SK-N-SH treated with all-trans-retinoic acid at 6 μM for 48 hours (cell line): ENCODE results near the gene PDGFD.

ENCODE experiments used
- ATAC-seq: fragments of 200-7000 bp; cut with Tn5 transposase; 3 replicates; pipeline ENCODE4 v1.9.1; 2020; ENCODE audit warnings: mild to moderate bottlenecking, moderate library complexity
- ARNTL ChIP-seq: fragments of 450-650 bp; formaldehyde crosslinking; IDR thresholded peaks from 2 replicates; pipeline ENCODE4 v1.5.0; 2020; ENCODE audit warnings: low read depth, mild to moderate bottlenecking, moderate library complexity, borderline replicate concordance
- BACH2 ChIP-seq: fragments of 250-450 bp; sonication (Bioruptor Pico); IDR thresholded peaks from 2 replicates; pipeline ENCODE4 v1.9.0; 2021; ENCODE audit warnings: mild to moderate bottlenecking, borderline replicate concordance
- CREB5 ChIP-seq: fragments of 250-450 bp; sonication (Bioruptor Pico); IDR thresholded peaks from 2 replicates; pipeline ENCODE4 v1.5.1; 2020; ENCODE audit warnings: low read depth, mild to moderate bottlenecking, moderate library complexity
- CSDC2 ChIP-seq: fragments of 250-450 bp; sonication (Bioruptor Pico); IDR thresholded peaks from 2 replicates; pipeline ENCODE4 v1.5.0; 2020; ENCODE audit warnings: mild to moderate bottlenecking, moderate library complexity
- CSRNP3 ChIP-seq: fragments of 250-450 bp; sonication (Bioruptor Pico); IDR thresholded peaks from 2 replicates; pipeline ENCODE4 v1.5.1; 2021; ENCODE audit warnings: mild to moderate bottlenecking, moderate library complexity
- ESRRG ChIP-seq: fragments of 250-450 bp; sonication (Bioruptor Pico); IDR thresholded peaks from 2 replicates; pipeline ENCODE4 v1.6.1; 2021; ENCODE audit warnings: mild to moderate bottlenecking
- GLIS3 ChIP-seq: fragments of 250-450 bp; sonication (Bioruptor Pico); IDR thresholded peaks from 2 replicates; pipeline ENCODE4 v1.5.0; 2020; ENCODE audit warnings: mild to moderate bottlenecking, moderate library complexity
- ISL1 ChIP-seq: fragments of 250-450 bp; sonication (Bioruptor Pico); IDR thresholded peaks from 2 replicates; pipeline ENCODE4 v2.1.2; 2022; ENCODE audit warnings: mild to moderate bottlenecking, moderate library complexity
- OSR1 ChIP-seq: fragments of 250-450 bp; sonication (Bioruptor Pico); IDR thresholded peaks from 2 replicates; pipeline ENCODE4 v1.8.0; 2022; ENCODE audit warnings: moderate library complexity, mild to moderate bottlenecking, inconsistent platforms
- PATZ1 ChIP-seq: fragments of 250-450 bp; sonication (Bioruptor Pico); IDR thresholded peaks from 2 replicates; pipeline ENCODE4 v1.8.0; 2020; ENCODE audit warnings: mild to moderate bottlenecking, moderate library complexity, borderline replicate concordance
- PPARA ChIP-seq: fragments of 250-450 bp; sonication (Bioruptor Pico); IDR thresholded peaks from 2 replicates; pipeline ENCODE4 v1.5.0; 2020; ENCODE audit warnings: mild to moderate bottlenecking, borderline replicate concordance
- RARB ChIP-seq: fragments of 250-450 bp; sonication (Bioruptor Pico); IDR thresholded peaks from 2 replicates; pipeline ENCODE4 v1.8.0; 2021; ENCODE audit warnings: mild to moderate bottlenecking, moderate library complexity
- SNAI2 ChIP-seq: fragments of 250-450 bp; sonication (Bioruptor Pico); IDR thresholded peaks from 2 replicates; pipeline ENCODE4 v1.5.0; 2020; ENCODE audit warnings: mild to moderate bottlenecking, moderate library complexity
- TCF4 ChIP-seq: fragments of 250-450 bp; sonication (Bioruptor Pico); IDR thresholded peaks from 2 replicates; pipeline ENCODE4 v1.8.0; 2021; ENCODE audit warnings: mild to moderate bottlenecking, moderate library complexity, borderline replicate concordance
- TOX ChIP-seq: fragments of 250-450 bp; sonication (Bioruptor Pico); IDR thresholded peaks from 2 replicates; pipeline ENCODE4 v1.8.0; 2021; ENCODE audit warnings: mild to moderate bottlenecking, moderate library complexity, borderline replicate concordance
- TSHZ2 ChIP-seq: fragments of 250-450 bp; sonication (Bioruptor Pico); IDR thresholded peaks from 2 replicates; pipeline ENCODE4 v1.5.0; 2020; ENCODE audit warnings: mild to moderate bottlenecking, moderate library complexity
- ZFP3 ChIP-seq: fragments of 250-450 bp; sonication (Bioruptor Pico); IDR thresholded peaks from 2 replicates; pipeline ENCODE4 v1.5.0; 2020; ENCODE audit warnings: mild to moderate bottlenecking, moderate library complexity
- ZFP30 ChIP-seq: fragments of 450-650 bp; formaldehyde crosslinking; IDR thresholded peaks from 2 replicates; pipeline ENCODE4 v1.5.0; 2022; ENCODE audit warnings: mild to moderate bottlenecking, moderate library complexity
- ZNF565 ChIP-seq: fragments of 450-650 bp; formaldehyde crosslinking; conservative IDR thresholded peaks from 2 replicates; pipeline ENCODE4 v1.5.0; 2020; ENCODE audit warnings: low read depth, mild to moderate bottlenecking, moderate library complexity
- ZNF8 ChIP-seq: fragments of 450-650 bp; formaldehyde crosslinking; IDR thresholded peaks from 2 replicates; pipeline ENCODE4 v1.5.0; 2020; ENCODE audit warnings: mild to moderate bottlenecking, moderate library complexity
- TF ChIP-seq, protein P1 (sequence below): fragments of 250-450 bp; sonication (Bioruptor Pico); IDR thresholded peaks from 2 replicates; pipeline ENCODE4 v1.8.0; 2021; ENCODE audit warnings: low read depth, mild to moderate bottlenecking, moderate library complexity, borderline replicate concordance

PDGFD gene

GRCh38 chr11:104129145-104129544 lies 34.8 kb downstream of the PDGFD start:
- ATAC-seq: no peak
- TF ChIP-seq ESRRG (CRISPR knock-in tag) (no peak), ZFP3 (CRISPR knock-in tag) (no peak), PPARA (CRISPR knock-in tag) (no peak), ISL1 (CRISPR knock-in tag) (no peak), ZFP30 (no peak), TOX (CRISPR knock-in tag) (no peak), CSRNP3 (CRISPR knock-in tag) (no peak), BACH2 (CRISPR knock-in tag) (no peak), RARB (CRISPR knock-in tag) (no peak), SNAI2 (CRISPR knock-in tag) (no peak)

DNA sequence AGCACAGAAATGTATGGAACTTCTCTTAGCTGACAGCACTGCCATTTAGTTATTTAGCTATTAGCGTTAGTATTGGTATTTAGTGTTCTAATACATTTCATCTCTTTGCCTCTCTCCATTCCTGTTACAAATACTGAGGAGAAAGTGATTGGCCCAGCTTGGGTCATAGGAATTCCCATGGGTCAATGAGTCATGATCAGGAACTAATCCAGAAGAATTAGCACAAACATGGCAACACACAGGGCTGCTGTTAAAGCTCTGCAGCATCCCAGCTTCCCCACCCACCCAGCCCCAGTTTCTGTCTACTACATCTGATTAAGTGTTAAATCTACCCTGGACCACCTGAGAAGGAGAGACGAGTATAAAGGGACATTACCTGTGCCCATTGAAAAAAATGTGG lies 36.1 kb downstream of the PDGFD start:
- no peak; the same call in 2 of the 3 replicates for ATAC-seq
- TF ChIP-seq TCF4 (CRISPR knock-in tag) (no peak), BACH2 (CRISPR knock-in tag) (no peak), ESRRG (CRISPR knock-in tag) (no peak), CREB5 (CRISPR knock-in tag) (no peak), GLIS3 (CRISPR knock-in tag) (no peak), ZFP30 (no peak), ZFP3 (CRISPR knock-in tag) (no peak), ZNF565 (CRISPR knock-in tag) (no peak), OSR1 (CRISPR knock-in tag) (no peak), ARNTL (no peak), RARB (CRISPR knock-in tag) (no peak), ISL1 (CRISPR knock-in tag) (no peak), TSHZ2 (CRISPR knock-in tag) (no peak), PPARA (CRISPR knock-in tag) (no peak), CSDC2 (CRISPR knock-in tag) (no peak)
- TF ChIP-seq, protein P1, sequence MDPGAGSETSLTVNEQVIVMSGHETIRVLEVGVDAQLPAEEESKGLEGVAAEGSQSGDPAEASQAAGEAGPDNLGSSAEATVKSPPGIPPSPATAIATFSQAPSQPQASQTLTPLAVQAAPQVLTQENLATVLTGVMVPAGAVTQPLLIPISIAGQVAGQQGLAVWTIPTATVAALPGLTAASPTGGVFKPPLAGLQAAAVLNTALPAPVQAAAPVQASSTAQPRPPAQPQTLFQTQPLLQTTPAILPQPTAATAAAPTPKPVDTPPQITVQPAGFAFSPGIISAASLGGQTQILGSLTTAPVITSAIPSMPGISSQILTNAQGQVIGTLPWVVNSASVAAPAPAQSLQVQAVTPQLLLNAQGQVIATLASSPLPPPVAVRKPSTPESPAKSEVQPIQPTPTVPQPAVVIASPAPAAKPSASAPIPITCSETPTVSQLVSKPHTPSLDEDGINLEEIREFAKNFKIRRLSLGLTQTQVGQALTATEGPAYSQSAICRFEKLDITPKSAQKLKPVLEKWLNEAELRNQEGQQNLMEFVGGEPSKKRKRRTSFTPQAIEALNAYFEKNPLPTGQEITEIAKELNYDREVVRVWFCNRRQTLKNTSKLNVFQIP (CRISPR knock-in tag): no peak

DNA sequence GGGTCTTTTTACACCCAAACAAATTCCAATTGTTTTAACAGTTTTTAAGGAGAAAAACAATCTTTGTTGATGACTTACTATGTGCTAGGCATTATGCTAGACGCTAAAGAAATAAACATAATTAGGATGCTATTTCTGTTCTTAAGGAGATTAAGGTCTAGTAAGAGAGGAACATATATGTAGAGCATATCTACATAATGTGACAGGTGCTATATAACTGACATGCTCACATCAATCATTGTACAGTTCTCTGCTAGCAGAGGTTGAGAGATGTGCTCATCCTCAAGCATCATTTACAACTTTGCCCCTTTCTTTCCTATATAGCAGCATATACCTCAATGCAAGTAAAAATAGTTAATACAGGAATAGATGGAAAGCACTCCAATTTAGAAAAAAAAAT lies 37.5 kb downstream of the PDGFD start:
- ATAC-seq: no peak
- TF ChIP-seq GLIS3 (CRISPR knock-in tag): no peak
- TF ChIP-seq ZNF8 (CRISPR knock-in tag): no peak
- no peak for TF ChIP-seq RARB (CRISPR knock-in tag)
- TF ChIP-seq OSR1 (CRISPR knock-in tag): no peak

DNA sequence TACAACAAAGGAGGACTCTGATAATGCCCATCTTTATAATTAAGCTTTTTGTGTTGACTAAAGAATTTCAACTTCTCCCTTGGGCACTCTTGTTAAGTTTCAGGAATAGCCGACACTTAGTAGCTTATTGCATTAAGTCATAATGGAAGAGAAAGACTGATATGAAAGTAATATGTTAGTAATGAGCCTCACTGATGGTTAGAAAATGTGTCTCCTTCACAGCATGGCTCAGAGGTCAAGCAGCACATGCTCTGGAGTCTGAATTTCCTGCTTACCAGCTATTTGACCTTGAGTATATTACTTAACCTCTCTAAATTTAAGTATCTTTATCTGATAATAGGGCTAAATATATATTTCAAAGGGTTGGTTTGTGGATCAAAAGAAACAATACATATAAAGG lies 39.0 kb downstream of the PDGFD start:
- no peak for ATAC-seq
- TF ChIP-seq ZNF8 (CRISPR knock-in tag) (no peak), OSR1 (CRISPR knock-in tag) (no peak), TCF4 (CRISPR knock-in tag) (no peak), TSHZ2 (CRISPR knock-in tag) (no peak), BACH2 (CRISPR knock-in tag) (no peak), ZNF565 (CRISPR knock-in tag) (no peak), CSDC2 (CRISPR knock-in tag) (no peak), PATZ1 (CRISPR knock-in tag) (no peak), PPARA (CRISPR knock-in tag) (no peak), GLIS3 (CRISPR knock-in tag) (no peak), TOX (CRISPR knock-in tag) (no peak), ESRRG (CRISPR knock-in tag) (no peak)
- TF ChIP-seq, protein P1 (CRISPR knock-in tag): no peak
